MM.1S (cell line): ENCODE data around the gene PSME2.

Source experiments
- DNase-seq: peaks from one replicate; pipeline ENCODE4 v3.0.0-alpha.2; 2015
- H2AFZ ChIP-seq: fragments of 300-600 bp; sonication (generic); 2 replicates; pipeline ENCODE4 v1.6.0; 2016; ENCODE audit warnings: antibody characterized with exemption, low read length
- H3F3A ChIP-seq: fragments of 300-600 bp; sonication (generic); 2 replicates; pipeline ENCODE4 v1.6.1; 2016; ENCODE audit warnings: mild to moderate bottlenecking, antibody characterized with exemption, low read length, moderate library complexity, mixed read lengths; ENCODE audit not compliant: insufficient read depth
- H3K27ac ChIP-seq: fragments of 300-600 bp; sonication (generic); 2 replicates; pipeline ENCODE4 v1.5.1; 2016; ENCODE audit warnings: mild to moderate bottlenecking, low read length
- H3K27me3 ChIP-seq: fragments of 300-600 bp; sonication (generic); replicated peaks from 2 replicates; pipeline ENCODE4 v1.6.0; 2016; ENCODE audit warnings: low read length; ENCODE audit not compliant: insufficient read depth
- H3K36me3 ChIP-seq: fragments of 300-600 bp; sonication (generic); replicated peaks from 2 replicates; pipeline ENCODE4 v1.6.1; 2016; ENCODE audit warnings: mild to moderate bottlenecking, low read length, mixed read lengths; ENCODE audit not compliant: insufficient read depth
- H3K4me1 ChIP-seq: fragments of 300-600 bp; sonication (generic); 2 replicates; pipeline ENCODE4 v1.6.1; 2016; ENCODE audit warnings: low read length, mixed read lengths
- H3K4me2 ChIP-seq: fragments of 300-600 bp; sonication (generic); 2 replicates; pipeline ENCODE4 v1.6.0; 2016; ENCODE audit warnings: low read depth, low read length
- H3K4me3 ChIP-seq: fragments of 300-600 bp; sonication (generic); 2 replicates; pipeline ENCODE4 v1.5.1; 2016; ENCODE audit warnings: low read length, mixed read lengths
- H3K79me2 ChIP-seq: fragments of 300-600 bp; sonication (generic); 2 replicates; pipeline ENCODE4 v1.6.1; 2016; ENCODE audit warnings: mixed run types, low read length, mixed read lengths
- H3K9ac ChIP-seq: fragments of 300-600 bp; sonication (generic); 2 replicates; pipeline ENCODE4 v1.6.1; 2016; ENCODE audit warnings: low read length, mixed read lengths
- H3K9me2 ChIP-seq: fragments of 300-600 bp; sonication (generic); replicated peaks from 2 replicates; pipeline ENCODE4 v1.6.1; 2016; ENCODE audit warnings: mild to moderate bottlenecking, low read length, mixed read lengths; ENCODE audit not compliant: insufficient read depth
- H3K9me3 ChIP-seq: fragments of 300-600 bp; sonication (generic); replicated peaks from 2 replicates; pipeline ENCODE4 v1.6.1; 2016; ENCODE audit warnings: mild to moderate bottlenecking, low read length, mixed read lengths; ENCODE audit not compliant: insufficient read depth
- H4K20me1 ChIP-seq: fragments of 300-600 bp; sonication (generic); 2 replicates; pipeline ENCODE4 v1.6.1; 2016; ENCODE audit warnings: mild to moderate bottlenecking, low read length, moderate library complexity, mixed read lengths; ENCODE audit not compliant: insufficient read depth
- CTCF ChIP-seq: fragments of 300-600 bp; sonication (generic); IDR thresholded peaks from 2 replicates; pipeline ENCODE4 v1.5.1; 2016; ENCODE audit warnings: antibody characterized with exemption, low read length, mixed read lengths
- EZH2 ChIP-seq: fragments of 300-600 bp; sonication (generic); optimal IDR thresholded peaks from 2 replicates; pipeline ENCODE3; 2017; ENCODE audit warnings: low read depth, mild to moderate bottlenecking, antibody characterized with exemption, low read length, mixed read lengths
- EZH2phosphoT487 ChIP-seq: fragments of 300-600 bp; sonication (generic); IDR thresholded peaks from 2 replicates; pipeline ENCODE4 v1.6.1; 2018; ENCODE audit warnings: antibody characterized with exemption, low read length

The PSME2 gene

DNA sequence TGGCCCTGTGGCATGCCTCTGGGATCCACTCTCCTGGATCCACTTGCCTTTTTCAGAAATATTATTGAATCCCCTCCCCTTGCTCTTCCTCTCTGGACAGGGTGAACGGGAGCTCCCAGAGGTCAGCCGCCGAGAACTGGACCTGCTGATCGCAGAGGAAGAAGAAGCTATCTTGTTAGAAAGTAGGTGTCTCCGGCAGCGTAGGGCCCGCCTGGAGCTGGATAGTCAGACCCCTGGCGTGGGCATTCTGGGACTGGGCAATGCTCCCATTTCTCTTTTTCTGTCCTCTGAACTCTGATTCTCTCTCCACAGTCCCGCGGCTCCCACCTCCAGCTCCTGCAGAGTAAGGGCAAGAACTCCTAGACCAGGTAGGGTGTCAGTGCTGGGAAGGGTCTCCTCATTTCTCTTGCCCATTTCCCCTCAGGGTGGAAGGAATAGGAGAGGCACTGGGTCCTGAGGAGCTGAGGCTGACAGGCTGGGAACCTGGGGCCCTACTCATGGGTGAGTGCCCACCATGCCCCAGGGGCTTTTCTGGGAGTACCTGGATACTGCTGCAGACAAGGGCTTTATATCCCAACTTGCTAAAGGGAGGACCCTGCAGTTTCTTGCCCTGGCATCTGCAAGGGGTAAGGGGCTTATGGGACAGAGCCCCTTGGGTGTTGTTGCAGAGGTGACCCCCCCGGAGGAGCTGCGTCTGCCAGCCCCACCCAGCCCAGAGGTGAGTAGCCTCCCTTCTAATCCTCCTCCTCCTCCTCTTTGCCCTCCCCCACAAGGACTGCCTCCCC lies 30.8 kb upstream of the PSME2 start:
- Histone ChIP-seq H3K27me3 (no peaks in the 10 kb centered on the region), H4K20me1 (no peaks in the 10 kb centered on the region), H3K36me3 (no peaks in the 10 kb centered on the region), H3F3A (no peaks in the 10 kb centered on the region), H3K4me3 (no peak overlapping the region), H3K79me2 (no peaks in the 10 kb centered on the region), H3K4me1 (no peaks in the 10 kb centered on the region), H3K27ac (no peak overlapping the region), H3K9ac (no peak overlapping the region), H3K4me2 (no peak overlapping the region), H2AFZ (no peak overlapping the region), H3K9me2 (no peaks in the 10 kb centered on the region), H3K9me3 (no peaks in the 10 kb centered on the region)
- no peak for TF ChIP-seq EZH2
- no peak for TF ChIP-seq CTCF
- no peak for TF ChIP-seq EZH2phosphoT487
- no peak for DNase-seq

DNA sequence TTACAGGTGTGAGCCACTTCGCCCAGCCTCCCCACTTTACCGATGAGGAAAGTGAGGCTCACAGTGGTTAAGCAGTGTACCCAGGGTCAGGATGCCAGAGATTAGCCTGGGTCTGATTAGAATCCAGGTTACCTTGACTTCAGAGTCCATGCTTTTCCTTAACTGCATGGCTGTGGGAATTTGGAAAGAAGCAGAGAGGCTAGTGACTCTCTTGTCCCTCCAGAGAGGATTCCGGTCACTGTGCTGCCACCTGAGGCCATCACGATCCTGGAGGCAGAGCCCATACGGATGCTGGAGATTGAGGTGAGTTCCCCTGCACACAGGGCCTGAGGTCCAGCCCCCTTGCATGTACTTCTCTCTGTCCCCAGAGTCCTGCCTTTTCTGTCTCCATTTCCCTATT lies 30.2 kb upstream of the PSME2 start:
- Histone ChIP-seq H3K27me3 (no peaks in the 10 kb centered on the region), H3K4me3 (no peak overlapping the region), H3K27ac (no peak overlapping the region), H3F3A (no peaks in the 10 kb centered on the region), H3K9ac (no peak overlapping the region), H3K4me2 (no peak overlapping the region), H3K9me2 (no peaks in the 10 kb centered on the region), H3K4me1 (no peaks in the 10 kb centered on the region), H4K20me1 (no peaks in the 10 kb centered on the region), H2AFZ (no peak overlapping the region), H3K79me2 (no peaks in the 10 kb centered on the region), H3K9me3 (no peaks in the 10 kb centered on the region), H3K36me3 (no peaks in the 10 kb centered on the region)
- TF ChIP-seq EZH2 (no peak), CTCF (no peak), EZH2phosphoT487 (no peak)
- DNase-seq = no peak

DNA sequence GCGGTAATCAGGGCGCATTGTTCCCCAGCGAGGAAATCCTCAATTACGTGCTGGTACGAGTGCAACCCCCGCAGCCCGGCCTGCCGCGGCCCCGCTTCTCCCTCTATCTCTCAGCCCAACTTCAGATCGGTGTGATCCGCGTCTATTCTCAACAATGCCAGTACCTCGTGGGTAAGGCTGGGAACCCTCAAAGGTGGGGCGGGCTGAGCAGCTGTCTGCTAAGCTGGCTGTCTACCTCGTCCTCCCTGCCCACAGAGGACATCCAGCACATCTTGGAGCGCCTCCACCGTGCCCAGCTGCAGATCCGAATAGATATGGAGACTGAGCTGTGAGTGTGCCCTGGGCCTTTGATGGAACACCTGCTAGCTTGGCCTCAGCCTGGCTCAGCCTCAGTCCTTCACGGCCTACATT lies 26.5 kb upstream of the PSME2 start:
- H3K4me2 ChIP-seq = no peak overlapping the region
- no peaks in the 10 kb centered on the region for H3K27me3 ChIP-seq
- H3K9me3 ChIP-seq = no peaks in the 10 kb centered on the region
- no peaks in the 10 kb centered on the region for H3F3A ChIP-seq
- no peaks in the 10 kb centered on the region for H3K4me1 ChIP-seq
- TF ChIP-seq EZH2phosphoT487 = no peak
- TF ChIP-seq CTCF = no peak
- TF ChIP-seq EZH2 = no peak
- H3K9me2 ChIP-seq = no peaks in the 10 kb centered on the region
- no peak overlapping the region for H3K9ac ChIP-seq
- no peaks in the 10 kb centered on the region for H4K20me1 ChIP-seq
- no peaks in the 10 kb centered on the region for H3K36me3 ChIP-seq
- H2AFZ ChIP-seq = no peak overlapping the region
- H3K4me3 ChIP-seq = no peak overlapping the region
- no peaks in the 10 kb centered on the region for H3K79me2 ChIP-seq
- no peak for DNase-seq
- no peak overlapping the region for H3K27ac ChIP-seq
